GM19395 (cell line): ENCODE data around the gene MOB3A.
"Not testable (repeated sequence)": the region's sequence is repeated elsewhere in the genome, so short reads cannot be mapped to it uniquely, and the experiment has no call there.

Experiments used
- ATAC-seq: cut with Tn5 transposase; IDR thresholded peaks from one replicate; pipeline ENCODE4 v1.9.1; 2021; ENCODE audit warnings: mild to moderate bottlenecking, moderate library complexity; ENCODE audit not compliant: unreplicated experiment

Gene MOB3A

GRCh38 chr19:2096034-2096479, at the start of gene MOB3A:
Gene MOB3A (minus strand): TSS chr19:2096326. CDS start chr19:2078560, 17,766 bp downstream.
- ATAC-seq = peak; percentile 24

GRCh38 chr19:2145831-2146241, 49.7 kb upstream of the MOB3A start:
- ATAC-seq = no peak

DNA sequence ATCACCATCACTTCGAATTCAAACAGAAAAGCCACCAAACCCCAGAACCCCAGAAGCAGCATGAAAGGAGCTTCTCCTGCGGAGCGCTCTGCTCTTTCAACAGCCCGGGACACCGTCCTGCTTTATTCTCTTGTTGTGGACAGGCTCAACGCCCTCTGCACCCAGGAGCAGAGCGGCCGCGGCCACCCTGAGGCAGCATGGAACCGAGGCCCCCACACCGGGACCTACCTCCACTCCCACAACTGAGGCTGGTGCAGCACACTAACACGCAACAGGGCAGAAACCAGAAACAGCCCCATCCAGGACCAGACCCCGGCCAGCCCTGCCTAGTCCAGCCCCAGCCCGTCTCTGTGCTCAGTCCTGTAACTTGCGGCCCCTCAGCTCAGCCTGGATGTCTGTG, 48.1 kb upstream of the MOB3A start:
- no peak for ATAC-seq

GRCh38 chr19:2142173-2142829, 46.2 kb upstream of the MOB3A start:
- ATAC-seq = no peak

DNA sequence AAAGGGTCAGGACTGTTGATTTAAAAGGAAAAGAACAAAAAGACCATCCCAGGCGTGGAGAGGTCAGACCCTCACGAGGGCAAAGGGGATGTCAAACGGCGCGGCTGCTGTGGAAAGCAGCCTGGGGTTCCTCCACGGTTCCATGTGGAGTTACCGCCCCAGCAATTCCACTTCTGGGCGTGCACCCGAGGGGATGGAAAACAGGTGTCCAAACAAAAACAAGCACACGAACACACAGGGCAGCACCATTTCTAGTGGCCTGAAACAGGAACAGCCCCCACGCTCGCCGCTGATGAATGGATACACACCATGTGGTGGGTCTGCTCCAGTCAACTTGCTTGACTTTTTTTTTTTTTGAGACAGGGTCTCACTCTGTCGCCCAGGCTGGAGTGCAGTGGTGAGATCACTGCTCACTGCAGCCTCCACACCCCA, 44.0 kb upstream of the MOB3A start:
- ATAC-seq = no peak

DNA sequence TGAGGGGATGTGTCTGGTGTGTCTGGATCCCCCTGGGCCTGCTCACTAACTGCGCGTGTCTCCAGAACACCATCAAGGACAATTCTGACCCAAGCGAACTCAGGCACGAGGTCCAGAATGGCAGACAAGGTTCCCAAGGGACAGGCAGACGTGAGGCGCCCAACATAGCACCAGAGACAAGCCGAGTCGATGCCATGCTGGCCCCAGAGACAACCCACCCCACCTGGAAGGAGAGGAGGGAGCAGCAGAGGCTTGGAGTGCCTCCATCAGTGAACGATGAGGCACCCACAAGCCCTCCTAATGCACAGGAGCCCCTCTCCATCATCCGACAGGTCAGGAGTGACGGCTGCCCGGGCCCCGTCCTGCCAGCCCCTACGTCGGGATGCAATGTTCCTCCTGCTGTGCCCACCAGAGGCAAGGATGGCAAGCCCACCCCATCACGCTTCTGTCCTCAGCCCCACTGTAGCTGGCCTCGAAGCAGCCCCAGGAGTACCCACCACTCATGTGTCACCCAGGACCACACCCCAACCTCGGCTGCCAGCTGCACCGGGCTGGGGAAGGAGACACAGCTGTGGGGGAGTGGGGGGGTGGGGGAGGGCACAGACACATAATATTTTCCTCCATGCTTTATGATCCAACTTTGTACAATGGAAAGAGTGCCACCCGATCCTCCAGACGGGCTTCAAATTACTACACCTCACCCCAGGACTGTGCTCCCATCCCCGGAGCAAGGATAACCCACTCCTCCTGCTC, 43.4 kb upstream of the MOB3A start:
- no peak for ATAC-seq

DNA sequence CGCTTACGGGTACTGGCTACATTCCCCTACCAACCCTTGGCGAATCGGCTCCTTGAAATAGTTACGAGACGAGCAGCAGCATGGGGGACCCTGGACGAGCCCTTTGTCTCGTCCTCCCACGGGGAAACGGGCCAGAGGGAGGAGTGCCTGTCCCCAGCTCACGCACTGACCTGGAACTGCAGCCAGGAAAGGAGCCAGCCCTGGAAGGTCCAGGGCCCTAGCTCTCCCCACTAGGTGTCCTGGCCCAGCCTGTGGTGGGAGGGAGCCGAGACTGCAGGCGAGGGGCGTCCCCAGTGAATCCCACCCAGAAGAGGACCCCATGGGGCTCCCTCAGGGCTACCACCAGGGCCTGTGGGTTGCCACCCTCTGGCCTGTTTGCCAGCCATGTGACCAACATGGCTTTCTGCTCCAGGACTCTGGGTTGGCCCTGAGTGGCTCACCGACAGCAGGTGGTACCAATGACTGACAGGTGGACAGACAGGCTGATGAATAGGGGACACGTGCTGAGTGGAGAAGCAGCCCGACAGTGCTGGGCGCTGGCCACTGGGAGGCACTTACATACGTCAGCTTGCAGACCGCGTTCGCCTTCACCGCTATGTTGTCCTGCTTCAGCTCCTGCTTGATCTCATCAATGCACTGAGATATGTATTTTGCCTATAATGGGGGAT, 42.1 kb upstream of the MOB3A start:
- no peak for ATAC-seq

- ATAC-seq = no peak
These were observed 40.7 kb upstream of the MOB3A start for GRCh38 chr19:2136796-2137195.

- ATAC-seq = no peak
These were observed 39.6 kb upstream of the MOB3A start for GRCh38 chr19:2135474-2136402.

- ATAC-seq = no peak
These were observed 36.8 kb upstream of the MOB3A start for GRCh38 chr19:2132731-2133490.

- no peak for ATAC-seq
These were observed 36.1 kb upstream of the MOB3A start for GRCh38 chr19:2132191-2132590.

DNA sequence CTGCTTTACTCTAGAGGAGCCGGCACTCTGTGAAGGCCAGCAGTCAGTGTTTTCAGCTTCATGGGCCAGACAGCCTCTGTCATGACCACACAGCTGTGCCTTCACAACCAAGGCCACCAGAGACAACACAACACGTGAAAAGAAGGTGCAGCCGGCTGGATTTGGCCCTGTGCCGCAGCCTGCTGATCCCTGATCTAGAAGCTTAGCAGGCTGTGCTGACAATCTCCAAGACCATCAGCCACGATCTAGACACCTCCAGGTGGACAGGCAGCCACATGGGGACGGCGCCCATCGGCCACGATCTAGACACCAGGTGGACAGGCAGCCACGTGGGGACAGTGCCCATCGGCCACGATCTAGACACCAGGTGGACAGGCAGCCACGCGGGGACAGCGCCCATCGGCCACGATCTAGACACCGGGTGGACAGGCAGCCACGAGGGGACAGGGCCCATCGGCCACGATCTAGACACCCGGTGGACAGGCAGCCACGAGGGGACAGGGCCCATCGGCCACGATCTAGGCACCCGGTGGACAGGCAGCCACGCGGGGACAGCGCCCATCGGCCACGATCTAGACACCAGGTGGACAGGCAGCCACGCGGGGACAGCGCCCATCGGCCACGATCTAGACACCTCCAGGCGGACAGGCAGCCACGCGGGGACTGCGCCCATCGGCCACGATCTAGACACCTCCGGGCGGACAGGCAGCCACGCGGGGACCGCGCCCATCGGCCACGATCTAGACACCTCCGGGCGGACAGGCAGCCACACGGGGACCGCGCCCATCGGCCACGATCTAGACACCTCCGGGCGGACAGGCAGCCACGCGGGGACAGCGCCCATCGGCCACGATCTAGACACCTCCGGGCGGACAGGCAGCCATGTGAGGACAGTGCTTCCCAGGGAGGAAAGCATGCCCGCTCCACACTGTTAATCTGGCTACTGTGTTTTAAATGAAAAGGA, 35.2 kb upstream of the MOB3A start:
- ATAC-seq = not testable (repeated sequence)

- ATAC-seq = no peak
These were observed 34.0 kb upstream of the MOB3A start for GRCh38 chr19:2129892-2130770.

DNA sequence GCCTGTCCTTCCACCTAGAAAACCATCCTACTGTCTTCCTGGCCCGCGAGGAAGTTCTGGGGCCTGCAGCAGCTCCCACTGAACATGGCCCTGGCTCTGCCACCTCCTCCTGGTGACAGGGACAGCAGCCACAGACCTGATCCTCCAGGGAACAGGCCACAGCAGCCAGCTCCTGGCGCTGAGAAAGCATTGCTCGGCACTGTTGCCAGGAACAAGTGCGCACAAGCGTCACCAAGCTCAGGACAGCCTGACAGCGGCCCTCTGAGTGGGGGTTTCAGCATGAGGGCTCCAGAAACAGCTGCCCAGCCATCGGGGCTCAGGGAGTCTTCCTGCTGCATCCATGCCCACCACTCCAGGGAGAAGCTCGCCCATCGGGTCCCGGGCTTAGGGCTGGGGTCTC, 33.4 kb upstream of the MOB3A start:
- no peak for ATAC-seq

DNA sequence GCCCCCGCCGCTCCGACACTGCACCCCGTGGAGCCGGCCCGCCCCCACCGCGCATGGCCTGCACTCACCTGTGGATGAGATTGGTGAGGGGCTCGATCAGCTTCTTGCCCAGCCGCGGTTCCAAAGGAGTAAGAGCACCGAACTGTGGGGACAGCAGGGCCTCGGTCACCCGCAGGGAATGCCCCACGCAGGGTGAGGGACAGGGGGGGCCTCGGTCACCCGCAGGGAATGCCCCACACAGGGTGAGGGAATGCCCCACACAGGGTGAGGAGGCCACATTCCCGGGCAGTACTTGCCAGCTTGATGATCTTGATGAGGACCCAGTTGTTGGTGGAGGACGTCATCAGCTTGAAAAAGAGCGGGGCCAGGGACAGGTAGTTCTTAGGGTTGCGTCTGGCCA, 32.9 kb upstream of the MOB3A start:
- no peak for ATAC-seq

DNA sequence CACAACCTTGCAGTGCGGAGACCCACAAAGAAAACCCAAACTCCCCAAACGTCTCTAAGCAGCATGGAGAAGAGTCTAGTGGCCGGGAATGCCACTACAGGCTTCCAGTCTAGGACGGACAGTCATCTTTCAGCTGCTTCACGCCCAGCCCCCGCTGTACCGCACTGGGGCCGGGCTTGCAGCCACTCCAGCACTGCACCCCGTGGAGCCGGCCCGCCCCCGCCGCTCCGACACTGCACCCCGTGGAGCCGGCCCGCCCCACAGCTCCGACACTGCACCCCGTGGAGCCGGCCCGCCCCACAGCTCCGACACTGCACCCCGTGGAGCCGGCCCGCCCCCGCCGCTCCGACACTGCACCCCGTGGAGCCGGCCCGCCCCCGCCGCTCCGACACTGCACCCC, 32.1 kb upstream of the MOB3A start:
- ATAC-seq = not testable (repeated sequence)

GRCh38 chr19:2127758-2128157, 31.6 kb upstream of the MOB3A start:
- ATAC-seq = no peak
